Ectodermal cell (in vitro differentiated cells): ENCODE measurements around the gene RHBDF1.

Source experiments
- H3K27ac ChIP-seq: 2 replicates; pipeline ENCODE4 v1.7.0; 2013; ENCODE audit warnings: mild to moderate bottlenecking, low read depth, low read length; ENCODE audit not compliant: insufficient read depth, poor library complexity, severe bottlenecking
- H3K27me3 ChIP-seq: 2 replicates; pipeline ENCODE4 v1.7.0; 2013; ENCODE audit warnings: mild to moderate bottlenecking, low read length; ENCODE audit not compliant: insufficient read depth, control insufficient read depth, poor library complexity, severe bottlenecking
- H3K36me3 ChIP-seq: one replicate; pipeline ENCODE4 v1.7.0; 2013; ENCODE audit warnings: low read length; ENCODE audit not compliant: control insufficient read depth, insufficient read depth
- H3K4me1 ChIP-seq: one replicate; pipeline ENCODE4 v1.7.0; 2013; ENCODE audit warnings: low read length; ENCODE audit not compliant: control insufficient read depth, insufficient read depth
- H3K4me3 ChIP-seq: 2 replicates; pipeline ENCODE4 v1.7.0; 2013; ENCODE audit warnings: low read depth, low read length, control low read depth; ENCODE audit not compliant: insufficient read depth
- H3K9me3 ChIP-seq: 2 replicates; pipeline ENCODE4 v1.7.0; 2013; ENCODE audit warnings: mild to moderate bottlenecking, low read length, moderate library complexity; ENCODE audit not compliant: control insufficient read depth
- WGBS, 2 experiments: methylation state at CpG; one replicate each; pipeline ENCODE4 v1.1.7; 2013; ENCODE audit warnings: missing lambda C conversion rate in 2 of 2; 5-methylcytosine and 5-hydroxymethylcytosine counted together

RHBDF1 gene

GRCh38 chr16:83060-83603, 10.7 kb upstream of the RHBDF1 start:
- Histone ChIP-seq H3K36me3 (peaks cover 11% of the 10 kb centered on the region), H3K27ac (no peak overlapping the region), H3K9me3 (no peaks in the 10 kb centered on the region), H3K4me3 (no peak overlapping the region), H3K4me1 (no peaks in the 10 kb centered on the region), H3K27me3 (peaks cover 8% of the 10 kb centered on the region)
- 94 to 97% methylated on average over 31 of the region's 31 CpGs for WGBS, 2 experiments

GRCh38 chr16:79151-80054, 7.0 kb upstream of the RHBDF1 start:
- 90 to 91% methylated on average over 32 of the region's 32 CpGs for WGBS, 2 experiments
- Histone ChIP-seq H3K27ac (no peak overlapping the region), H3K9me3 (no peaks in the 10 kb centered on the region), H3K4me1 (peaks cover 22% of the 10 kb centered on the region), H3K4me3 (peak overlapping the region; percentile 64), H3K36me3 (peaks cover 4% of the 10 kb centered on the region), H3K27me3 (peaks cover 8% of the 10 kb centered on the region)

GRCh38 chr16:78444-79150, 6.2 kb upstream of the RHBDF1 start:
- H3K27me3 ChIP-seq: peaks cover 8% of the 10 kb centered on the region
- H3K9me3 ChIP-seq: no peaks in the 10 kb centered on the region
- peaks cover 30% of the 10 kb centered on the region for H3K4me1 ChIP-seq
- WGBS, 2 experiments: 22 to 23% methylated on average over 36 of the region's 36 CpGs
- no peak overlapping the region for H3K27ac ChIP-seq
- peak overlapping the region; percentile 64 for H3K4me3 ChIP-seq
- H3K36me3 ChIP-seq: peaks cover 4% of the 10 kb centered on the region

- peaks cover 4% of the 10 kb centered on the region for H3K36me3 ChIP-seq
- peaks cover 10% of the 10 kb centered on the region for H3K27me3 ChIP-seq
- no peaks in the 10 kb centered on the region for H3K9me3 ChIP-seq
- peaks cover 36% of the 10 kb centered on the region for H3K4me1 ChIP-seq
- H3K27ac ChIP-seq: no peak within 1 kb of the TSS
- 1% methylated on average over 83 of the region's 83 CpGs for WGBS, 2 experiments
- H3K4me3 ChIP-seq: peak within 1 kb of the TSS; percentile 64
Observed at GRCh38 chr16:77807-78443, 5.5 kb upstream of the RHBDF1 start, which contains the start of gene MPG. Gene MPG, plus strand, starts transcription at chr16:78225. Its CDS starts 85 bp downstream, at chr16:78310.

GRCh38 chr16:77273-77806, 4.9 kb upstream of the RHBDF1 start:
- Histone ChIP-seq H3K36me3 (peaks cover 4% of the 10 kb centered on the region), H3K27ac (no peak overlapping the region), H3K27me3 (peaks cover 13% of the 10 kb centered on the region), H3K9me3 (no peaks in the 10 kb centered on the region), H3K4me3 (peak overlapping the region; percentile 64), H3K4me1 (peaks cover 39% of the 10 kb centered on the region)
- 29 to 31% methylated on average over 31 of the region's 31 CpGs for WGBS, 2 experiments

GRCh38 chr16:76535-77272, 4.3 kb upstream of the RHBDF1 start:
- H3K4me1 ChIP-seq: peaks cover 39% of the 10 kb centered on the region
- H3K36me3 ChIP-seq: peaks cover 4% of the 10 kb centered on the region
- WGBS, 2 experiments: 82 to 84% methylated on average over 13 of the region's 13 CpGs
- peak overlapping the region; percentile 64 for H3K4me3 ChIP-seq
- H3K9me3 ChIP-seq: no peaks in the 10 kb centered on the region
- peaks cover 13% of the 10 kb centered on the region for H3K27me3 ChIP-seq
- H3K27ac ChIP-seq: no peak overlapping the region

GRCh38 chr16:75580-76501, 3.4 kb upstream of the RHBDF1 start:
- Histone ChIP-seq H3K36me3 (peaks cover 4% of the 10 kb centered on the region), H3K27me3 (peaks cover 16% of the 10 kb centered on the region), H3K9me3 (no peaks in the 10 kb centered on the region), H3K4me3 (no peak overlapping the region), H3K27ac (no peak overlapping the region), H3K4me1 (peaks cover 44% of the 10 kb centered on the region)
- WGBS, 2 experiments: 72% methylated on average over 11 of the region's 11 CpGs

GRCh38 chr16:74747-75334, 2.4 kb upstream of the RHBDF1 start:
- Histone ChIP-seq H3K9me3 (no peaks in the 10 kb centered on the region), H3K36me3 (no peaks in the 10 kb centered on the region), H3K4me1 (peaks cover 46% of the 10 kb centered on the region), H3K27ac (no peak overlapping the region), H3K4me3 (no peak overlapping the region), H3K27me3 (peaks cover 16% of the 10 kb centered on the region)
- 75% methylated on average over 16 of the region's 16 CpGs for WGBS, 2 experiments
